GM19438 (cell line): ENCODE results near the gene RHOBTB3.

Source experiments
- ATAC-seq: cut with Tn5 transposase; IDR thresholded peaks from one replicate; pipeline ENCODE4 v1.9.1; 2021; ENCODE audit warnings: low read depth; ENCODE audit not compliant: unreplicated experiment

The RHOBTB3 gene

GRCh38 chr5:95838001-95838520 lies 106.9 kb downstream of the RHOBTB3 start:
- no peak for ATAC-seq

- no peak for ATAC-seq
Measured at GRCh38 chr5:95838556-95838955, 107.4 kb downstream of the RHOBTB3 start.

- ATAC-seq = no peak
Measured at GRCh38 chr5:95839658-95840057, 108.5 kb downstream of the RHOBTB3 start.

GRCh38 chr5:95840956-95841705 lies 110.0 kb downstream of the RHOBTB3 start:
- no peak for ATAC-seq

GRCh38 chr5:95841914-95842812 lies 111.0 kb downstream of the RHOBTB3 start:
- no peak for ATAC-seq

- ATAC-seq = peak; percentile 95
Measured at GRCh38 chr5:95842854-95843544, 111.9 kb downstream of the RHOBTB3 start.

GRCh38 chr5:95843733-95844223 lies 112.6 kb downstream of the RHOBTB3 start:
- ATAC-seq = no peak

- ATAC-seq = no peak
Measured at GRCh38 chr5:95845391-95845790, 114.3 kb downstream of the RHOBTB3 start.
